Measurements from ENCODE around the gene MAGI2.

Gene MAGI2

GRCh38 chr7:78662939-78663338 lies 790.5 kb downstream of the MAGI2 start:
- no peak for TF ChIP-seq CTCF (IDR thresholded peaks at IDR 0.05; ENCODE audit: insufficient read depth, low read length, missing control alignments)
- no peak overlapping the region for H3K4me3 ChIP-seq (ENCODE audit: low read depth, low read length)
- DNase-seq (ENCODE audit: low read depth, low spot score) = no peak
- ChIA-PET CTCF (no interaction called here), POLR2A (no interaction called here)

- ChIA-PET CTCF (no interaction called here), POLR2A (no interaction called here)
- TF ChIP-seq CTCF (IDR thresholded peaks at IDR 0.05; ENCODE audit: insufficient read depth, low read length, missing control alignments) = no peak
- H3K4me3 ChIP-seq (ENCODE audit: low read depth, low read length) = no peak overlapping the region
- no peak for DNase-seq (ENCODE audit: low read depth, low spot score)
Observed at GRCh38 chr7:78649976-78650375, 803.5 kb downstream of the MAGI2 start.

GRCh38 chr7:78649236-78649635 lies 804.2 kb downstream of the MAGI2 start:
- ChIA-PET POLR2A (no interaction called here), CTCF (no interaction called here)
- no peak for DNase-seq (ENCODE audit: low read depth, low spot score)
- no peak overlapping the region for H3K4me3 ChIP-seq (ENCODE audit: low read depth, low read length)
- TF ChIP-seq CTCF (IDR thresholded peaks at IDR 0.05; ENCODE audit: insufficient read depth, low read length, missing control alignments) = no peak

- ChIA-PET POLR2A (no interaction called here), CTCF (no interaction called here)
- no peak for TF ChIP-seq CTCF (IDR thresholded peaks at IDR 0.05; ENCODE audit: insufficient read depth, low read length, missing control alignments)
- H3K4me3 ChIP-seq (ENCODE audit: low read depth, low read length) = no peak overlapping the region
- DNase-seq (ENCODE audit: low read depth, low spot score) = no peak
Observed at GRCh38 chr7:78642751-78643150, 810.7 kb downstream of the MAGI2 start.

- DNase-seq (ENCODE audit: low read depth, low spot score) = no peak
- no peak overlapping the region for H3K4me3 ChIP-seq (ENCODE audit: low read depth, low read length)
- ChIA-PET POLR2A (no interaction called here), CTCF (interaction anchor here (0.8 kb wide), 1 partner anchor 15 kb away, joined by 3 read pairs; no protein-coding TSS in a partner anchor)
- TF ChIP-seq CTCF (IDR thresholded peaks at IDR 0.05; ENCODE audit: insufficient read depth, low read length, missing control alignments) = no peak
Observed at GRCh38 chr7:78638364-78638763, 815.1 kb downstream of the MAGI2 start.

DNA sequence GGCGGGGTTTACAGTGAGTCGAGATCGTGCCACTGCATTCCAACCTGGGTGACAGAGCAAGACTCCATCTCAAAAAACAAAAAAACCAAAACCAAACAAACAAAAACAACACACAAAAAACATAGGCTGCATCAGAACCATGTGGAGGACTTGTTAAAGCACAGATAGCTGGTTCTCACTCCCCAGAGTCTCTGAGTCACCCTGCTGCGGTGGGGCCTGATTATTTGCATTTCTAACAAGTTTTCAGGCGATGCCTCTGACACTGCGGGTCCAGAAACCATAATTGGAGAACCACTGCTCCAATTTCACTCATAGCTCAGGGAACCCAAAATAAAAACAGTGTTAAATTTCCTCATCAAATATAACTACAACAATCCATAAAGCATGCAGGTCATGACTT lies 816.7 kb downstream of the MAGI2 start:
- no peak for DNase-seq (ENCODE audit: low read depth, low spot score)
- no peak overlapping the region for H3K4me3 ChIP-seq (ENCODE audit: low read depth, low read length)
- no peak for TF ChIP-seq CTCF (IDR thresholded peaks at IDR 0.05; ENCODE audit: insufficient read depth, low read length, missing control alignments)
- POLR2A ChIA-PET = no interaction called here
- CTCF ChIA-PET = no interaction called here
